Neural progenitor cell (in vitro differentiated cells): ENCODE measurements around the gene NOXO1.

ENCODE experiments used
- CTCF ChIP-seq: fragments of 200-600 bp; sonication (generic); IDR thresholded peaks from 2 replicates; pipeline ENCODE4 v1.5.1; 2017; ENCODE audit warnings: antibody characterized with exemption, mild to moderate bottlenecking
- EZH2 ChIP-seq: fragments of 200-600 bp; sonication (generic); IDR thresholded peaks from 2 replicates; pipeline ENCODE4 v1.6.1; 2017; ENCODE audit warnings: antibody characterized with exemption, mild to moderate bottlenecking, moderate library complexity
- EZH2phosphoT487 ChIP-seq: fragments of 200-600 bp; sonication (generic); IDR thresholded peaks from 2 replicates; pipeline ENCODE4 v1.6.1; 2017; ENCODE audit warnings: antibody characterized with exemption

GRCh38 chr16:2001456-2002355 lies 20.4 kb upstream of the NOXO1 start:
- TF ChIP-seq CTCF, result no peak
- no peak for TF ChIP-seq EZH2phosphoT487
- TF ChIP-seq EZH2, result no peak
